Skeletal muscle cell (primary cell): Measurements from ENCODE around the gene ARHGAP15.

ENCODE experiments used
- DNase-seq: peaks from one replicate; pipeline ENCODE4 v3.0.0-alpha.2; 2010; ENCODE audit warnings: low read depth
- H3K4me3 ChIP-seq: 2 replicates; pipeline ENCODE4 v1.5.1; 2011; ENCODE audit warnings: low read depth, mild to moderate bottlenecking, control low read depth, low read length, moderate library complexity

The ARHGAP15 gene

DNA sequence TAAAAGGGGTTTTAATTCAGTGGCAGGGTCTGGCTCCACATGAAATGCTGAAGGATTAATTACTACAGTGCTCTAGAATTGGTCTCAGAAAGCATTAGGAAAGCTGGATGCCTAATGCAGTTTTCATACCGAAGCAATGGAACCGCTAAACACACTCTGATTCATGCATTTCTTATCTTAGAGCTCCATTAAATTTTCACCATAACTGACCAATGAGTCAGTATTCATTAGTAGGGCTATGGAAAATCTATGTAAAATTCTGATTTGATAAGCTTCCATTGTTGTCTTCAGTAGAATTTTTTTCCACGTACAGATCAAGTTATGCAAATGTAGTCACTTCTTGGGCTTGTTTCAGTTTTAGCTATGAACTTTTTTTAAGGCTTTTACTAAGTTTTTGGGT, 359.9 kb downstream of the ARHGAP15 start:
- no peak overlapping the region for H3K4me3 ChIP-seq
- DNase-seq, result no peak

- no peak overlapping the region for H3K4me3 ChIP-seq
- DNase-seq, result no peak
These were observed 361.9 kb downstream of the ARHGAP15 start for GRCh38 chr2:143491131-143491530.

DNA sequence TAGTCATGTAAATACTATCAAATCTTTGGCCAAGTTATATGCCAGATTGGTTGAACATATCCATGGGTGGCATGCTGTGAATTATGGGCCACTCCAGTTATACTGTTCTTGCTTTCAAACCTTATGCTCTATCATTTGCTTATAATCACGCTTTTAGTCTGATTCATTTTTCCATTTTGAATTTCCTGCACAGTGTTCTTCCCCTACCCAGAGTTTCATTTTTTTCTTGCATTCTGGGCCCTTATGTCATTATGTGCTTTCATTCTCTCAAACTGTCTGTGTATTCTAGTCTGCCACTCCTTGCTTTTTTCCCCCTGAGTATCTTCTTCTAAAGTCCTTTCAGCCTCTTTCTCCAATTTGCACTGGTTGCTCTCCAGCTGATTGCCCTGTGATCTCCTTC, 364.1 kb downstream of the ARHGAP15 start:
- no peak for DNase-seq
- no peak overlapping the region for H3K4me3 ChIP-seq

GRCh38 chr2:143497726-143498125, 368.5 kb downstream of the ARHGAP15 start:
- no peak overlapping the region for H3K4me3 ChIP-seq
- no peak for DNase-seq

GRCh38 chr2:143498496-143498895, 369.3 kb downstream of the ARHGAP15 start:
- H3K4me3 ChIP-seq, result no peak overlapping the region
- DNase-seq, result no peak

- H3K4me3 ChIP-seq, result no peak overlapping the region
- no peak for DNase-seq
These were observed 369.8 kb downstream of the ARHGAP15 start for GRCh38 chr2:143499061-143499460.

- no peak for DNase-seq
- H3K4me3 ChIP-seq, result no peak overlapping the region
These were observed 372.0 kb downstream of the ARHGAP15 start for GRCh38 chr2:143501106-143501676.

- no peak for DNase-seq
- H3K4me3 ChIP-seq, result no peak overlapping the region
These were observed 374.1 kb downstream of the ARHGAP15 start for GRCh38 chr2:143503280-143503679.

DNA sequence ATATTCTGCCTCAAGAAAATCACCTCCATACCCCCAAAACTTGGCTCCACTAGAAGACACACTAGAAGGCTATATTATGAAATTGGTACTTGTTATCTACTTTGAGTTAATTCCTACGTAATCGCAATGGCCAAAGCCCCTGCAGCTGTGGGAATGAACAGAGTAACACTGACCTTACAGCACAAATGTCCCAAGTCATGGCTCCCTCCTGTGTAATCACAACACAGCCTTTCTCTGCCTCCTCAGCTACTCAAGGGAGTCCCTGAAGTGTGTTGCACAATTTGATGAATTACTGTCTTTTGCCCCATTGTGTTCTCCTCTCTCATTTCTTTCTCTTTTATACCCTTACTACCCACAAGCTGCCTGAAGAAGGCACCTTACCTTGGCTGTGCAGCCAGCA, 375.2 kb downstream of the ARHGAP15 start:
- no peak overlapping the region for H3K4me3 ChIP-seq
- DNase-seq, result no peak

DNA sequence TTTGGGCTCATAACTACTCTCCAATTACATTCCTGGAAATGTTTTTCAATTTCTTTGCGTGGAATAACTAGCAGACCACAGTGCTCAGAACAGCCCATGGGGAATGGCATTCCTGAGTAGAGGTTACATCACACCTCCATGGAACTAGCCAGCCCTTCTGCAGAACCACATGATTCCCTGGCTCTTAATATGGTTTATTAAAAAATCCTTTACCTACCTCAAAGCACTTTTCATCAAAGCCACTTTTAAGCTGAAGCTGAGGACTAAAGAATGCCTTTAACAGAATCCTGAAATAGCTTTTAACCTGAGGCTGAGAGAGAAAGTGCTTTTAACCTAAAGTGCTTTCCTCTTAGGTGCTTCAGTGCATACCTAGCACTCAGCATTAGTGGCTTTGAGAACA, 376.3 kb downstream of the ARHGAP15 start:
- no peak overlapping the region for H3K4me3 ChIP-seq
- no peak for DNase-seq

DNA sequence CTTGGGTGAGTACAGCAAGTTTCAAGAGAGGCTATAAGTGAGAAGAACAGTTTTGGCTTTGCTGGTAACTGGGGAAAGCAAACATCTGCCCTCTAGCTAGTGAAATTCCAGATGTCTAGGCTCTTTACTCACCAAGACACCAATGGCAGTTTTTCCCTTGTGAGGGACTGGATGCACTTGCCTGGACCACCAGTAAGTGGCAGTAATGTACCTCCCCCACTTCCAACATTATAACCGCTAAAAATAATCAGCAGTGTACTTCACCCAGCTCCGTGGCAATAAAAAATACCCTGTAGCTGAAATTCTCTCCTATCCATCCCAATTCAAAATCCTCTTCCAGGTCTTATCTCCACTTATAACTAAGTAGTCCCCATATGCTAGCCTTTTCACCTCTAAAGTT, 383.9 kb downstream of the ARHGAP15 start:
- no peak for DNase-seq
- H3K4me3 ChIP-seq, result no peak overlapping the region

- DNase-seq, result no peak
- H3K4me3 ChIP-seq, result no peak overlapping the region
These were observed 385.2 kb downstream of the ARHGAP15 start for GRCh38 chr2:143514413-143514812.

DNA sequence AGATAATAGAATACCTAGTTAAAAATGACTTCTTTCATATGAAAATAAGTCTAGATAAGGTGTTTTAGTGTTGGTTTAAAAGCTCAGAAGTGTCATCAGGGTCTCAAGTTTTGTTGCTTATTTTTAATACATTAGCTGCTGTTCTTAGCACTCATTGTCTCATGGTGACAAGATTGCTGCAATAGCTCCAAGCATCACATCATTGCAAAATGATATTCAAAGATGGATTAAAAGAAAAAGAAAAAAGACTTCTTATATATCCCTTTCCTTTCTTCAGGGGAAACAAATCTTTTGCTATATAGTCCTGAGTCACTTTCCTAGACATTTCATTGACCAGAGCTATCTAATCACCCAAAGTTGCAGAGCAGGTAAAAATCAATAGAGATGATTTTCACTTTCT, 386.1 kb downstream of the ARHGAP15 start:
- no peak overlapping the region for H3K4me3 ChIP-seq
- no peak for DNase-seq

DNA sequence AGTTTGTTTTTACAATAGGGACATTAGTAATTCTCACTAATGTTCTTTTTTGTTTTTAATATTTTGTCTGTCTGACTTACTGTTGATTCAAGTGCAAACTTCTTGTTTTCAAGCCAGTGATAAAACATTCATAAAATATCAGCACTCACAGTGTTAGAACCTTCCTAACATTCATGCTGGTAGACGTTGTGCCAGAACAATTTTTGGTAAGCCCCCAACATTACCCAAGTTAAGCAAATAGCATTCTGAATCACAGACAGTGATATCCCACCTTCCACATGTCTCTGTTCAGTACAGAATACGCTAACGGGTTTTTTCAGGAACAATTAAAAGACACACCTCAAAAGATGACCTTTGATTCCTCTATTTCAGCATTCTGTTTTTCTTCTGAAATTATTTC, 390.3 kb downstream of the ARHGAP15 start:
- H3K4me3 ChIP-seq, result no peak overlapping the region
- no peak for DNase-seq

DNA sequence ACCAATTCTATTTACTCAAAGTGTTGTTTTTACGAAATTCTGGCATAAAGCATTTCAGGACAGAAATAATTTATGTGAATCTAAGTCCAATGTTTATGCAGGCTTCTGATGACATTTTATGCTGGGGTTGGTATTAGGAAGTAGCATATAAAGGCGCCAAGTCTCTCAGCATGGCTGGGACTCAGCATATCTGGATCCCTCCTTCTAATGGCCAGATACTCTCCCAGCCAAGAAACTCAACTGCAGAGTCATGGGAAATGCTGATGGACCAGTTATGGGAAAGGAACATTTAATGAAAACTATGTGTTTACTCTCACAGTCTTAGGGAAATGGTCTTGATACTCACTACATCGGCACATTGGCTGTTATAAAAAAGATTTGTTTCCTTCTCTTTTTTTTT, 392.2 kb downstream of the ARHGAP15 start:
- no peak for DNase-seq
- no peak overlapping the region for H3K4me3 ChIP-seq

DNA sequence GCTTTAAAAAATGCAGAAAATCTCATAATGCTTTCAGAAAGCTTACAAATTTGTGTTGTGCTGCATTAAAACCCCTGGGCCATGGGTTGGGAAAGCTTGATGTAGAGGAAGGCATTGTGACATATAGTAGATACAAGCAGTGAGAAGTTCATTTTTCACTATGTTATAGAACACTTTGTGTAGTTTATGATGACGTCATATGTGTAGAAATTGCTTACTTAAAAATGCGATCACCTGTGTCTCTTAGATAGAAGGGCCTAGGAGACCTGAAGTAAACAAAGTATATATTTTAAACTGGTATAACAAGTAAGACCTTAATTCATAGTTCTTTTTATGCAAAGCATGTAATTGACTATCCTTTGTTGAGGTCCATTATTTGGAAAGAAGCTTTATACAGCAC, 393.5 kb downstream of the ARHGAP15 start:
- DNase-seq, result no peak
- no peak overlapping the region for H3K4me3 ChIP-seq

DNA sequence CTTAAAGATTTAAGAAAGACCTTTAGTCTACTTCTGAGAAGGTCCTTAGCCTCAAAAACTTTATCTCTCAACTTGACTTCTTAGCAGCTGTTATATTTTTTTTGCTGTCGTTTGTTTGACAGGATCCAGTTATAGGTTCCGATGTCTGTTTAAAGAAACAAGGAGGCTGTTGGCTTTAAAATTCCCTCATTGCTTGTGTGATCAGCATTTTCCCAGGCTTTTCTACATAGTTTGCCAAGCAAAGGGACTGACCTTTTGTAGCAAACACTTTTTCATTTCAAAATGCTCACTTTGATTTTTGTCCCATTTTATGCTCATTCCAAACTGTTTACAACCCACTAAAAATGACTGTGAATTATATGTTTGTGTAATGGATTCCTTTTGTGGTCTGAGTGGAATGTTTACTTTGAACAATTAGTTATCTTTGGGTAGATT, 394.9 kb downstream of the ARHGAP15 start:
- no peak overlapping the region for H3K4me3 ChIP-seq
- peak; percentile 36 for DNase-seq

GRCh38 chr2:143524559-143525401, 395.6 kb downstream of the ARHGAP15 start:
- no peak for DNase-seq
- no peak overlapping the region for H3K4me3 ChIP-seq

- DNase-seq, result no peak
- no peak overlapping the region for H3K4me3 ChIP-seq
These were observed 396.2 kb downstream of the ARHGAP15 start for GRCh38 chr2:143525402-143525860.

- no peak overlapping the region for H3K4me3 ChIP-seq
- no peak for DNase-seq
These were observed 397.3 kb downstream of the ARHGAP15 start for GRCh38 chr2:143526498-143526897.

GRCh38 chr2:143528021-143528420, 398.8 kb downstream of the ARHGAP15 start:
- DNase-seq, result no peak
- no peak overlapping the region for H3K4me3 ChIP-seq
